Sigmoid colon (tissue), 7 donors: ENCODE measurements around the gene CNIH4. TPM values are rescaled to one million over a fixed set of nuclear protein-coding genes. Genes with fewer than 3 reads are reported as not detected.

Experiments
- DNase-seq: peaks from one replicate; pipeline ENCODE4 v3.0.0-alpha.2; 2019
- H3K27ac ChIP-seq, 4 donors: fragments of 200-600 bp; sonication (generic); one replicate each; pipeline ENCODE4 v1.5.1; 2016 to 2019; ENCODE audit warnings: mild to moderate bottlenecking in 1 of 4
- H3K27me3 ChIP-seq, 3 donors: fragments of 200-600 bp; sonication (generic); one replicate each; pipeline ENCODE4 v1.5.1; 2019; ENCODE audit warnings: mild to moderate bottlenecking in 1 of 3
- H3K36me3 ChIP-seq, 4 donors: fragments of 200-600 bp; sonication (generic); one replicate each; pipeline ENCODE4 v1.5.1; 2016 to 2019
- H3K4me1 ChIP-seq, 4 donors: fragments of 200-600 bp; sonication (generic); one replicate each; pipeline ENCODE4 v1.5.1; 2017 to 2019
- H3K4me3 ChIP-seq, 4 donors: fragments of 200-600 bp; sonication (generic); one replicate each; pipeline ENCODE4 v1.5.1; 2017 to 2019; ENCODE audit warnings: mild to moderate bottlenecking in 2 of 4, moderate library complexity in 1 of 4
- H3K9me3 ChIP-seq, 4 donors: fragments of 200-600 bp in 3 of 4; sonication (generic) in 3 of 4; one replicate each; pipeline versions ENCODE4 v1.5.1 to v1.6.1; 2013 to 2019
- EP300 ChIP-seq, 4 donors: sonication (generic); formaldehyde crosslinking; IDR thresholded peaks; one replicate each; pipeline ENCODE4 v1.6.1; 2017; ENCODE audit warnings: antibody characterized with exemption in 4 of 4
- POLR2A ChIP-seq, 2 donors: fragments of 450-650 bp; IDR thresholded peaks; one replicate each; pipeline ENCODE4 v1.6.1; 2016; ENCODE audit warnings: antibody characterized with exemption in 2 of 2, mild to moderate bottlenecking in 2 of 2, moderate library complexity in 2 of 2
- POLR2AphosphoS5 ChIP-seq, 4 donors: sonication (generic); formaldehyde crosslinking; IDR thresholded peaks; one replicate each; pipeline ENCODE4 v1.6.1; 2017; ENCODE audit warnings: antibody characterized with exemption in 4 of 4
- WGBS, 2 donors: extraction: QIAGEN DNeasy Blood & Tissue Kit; methylation state at CpG; one replicate each; pipeline ENCODE4 v1.1.7; 2013; 5-methylcytosine and 5-hydroxymethylcytosine counted together
- intact Hi-C: fragments of 100-400 bp; cut with DNase I; formaldehyde crosslinking; loops from one replicate; pipeline ENCODE4 v1.15.1; 2023
- polyA plus RNA-seq, 3 donors: library from polyadenylated mRNA; stranded (reverse); fragments of 200-250 nt; gene quantifications; one replicate each; pipeline ENCODE4 v1.2.3, GENCODE V29; 2013
- total RNA-seq, 4 donors: library from RNA; depleted of rRNA; stranded (reverse); fragments of >200 nt; gene quantifications; one replicate each; pipeline ENCODE4 v1.1.0, GENCODE V29; 2016
- TF ChIP-seq, protein P1 (sequence below), 4 experiments: fragments of 450-650 bp in 3 of 4; fragments of 200-600 bp in 1 of 4; IDR thresholded peaks; one replicate each; pipeline ENCODE4 v1.5.1; 2016 to 2019; ENCODE audit warnings: antibody characterized with exemption in 4 of 4, mild to moderate bottlenecking in 3 of 4, moderate library complexity in 2 of 4
- donor health status: healthy with polysubstance abuse.
- donor health status: Bipolar disorder and iron deficiency.
- donor health status: healthy.

CNIH4 gene
- total and polyA plus RNA-seq, 7 donors: 26.0 to 65.5 (median 37.2) TPM

DNA sequence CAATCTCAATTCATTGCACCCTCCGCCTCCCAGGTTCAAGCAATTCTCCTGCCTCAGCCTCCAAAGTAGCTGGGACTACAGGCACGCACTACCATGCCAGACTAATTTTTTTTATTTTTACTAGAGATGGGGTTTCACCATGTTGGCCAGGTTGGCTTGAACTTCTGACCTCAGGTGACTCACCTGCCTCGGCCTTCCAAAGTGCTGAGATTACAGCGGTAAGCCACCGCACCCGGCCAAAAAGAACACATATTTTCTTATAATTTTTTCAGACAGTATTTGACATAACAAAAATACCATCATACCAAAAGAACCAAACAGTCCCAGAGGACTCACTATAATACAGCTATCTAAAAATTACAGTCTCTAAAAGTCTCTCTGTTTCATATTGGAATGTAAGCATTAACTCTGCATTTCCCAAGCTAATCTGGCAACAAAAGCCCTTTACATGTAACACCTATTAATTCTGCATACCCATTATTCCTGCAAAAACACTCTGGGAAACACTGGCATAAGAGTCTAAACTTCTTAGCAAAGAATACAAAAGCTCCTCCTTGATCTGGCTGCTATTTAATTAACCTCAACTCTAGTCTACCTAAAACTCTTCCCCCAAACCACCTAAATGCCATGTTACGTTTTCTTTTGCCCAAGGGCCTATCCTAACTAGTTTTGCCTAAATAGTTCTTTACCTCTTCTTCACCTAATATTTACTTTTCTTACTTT, 51.1 kb downstream of the CNIH4 start:
- Histone ChIP-seq H3K27me3 (no peaks in the 10 kb centered on the region), H3K27ac (peak overlapping the region in 1 of 4 donors; percentile 14), H3K9me3 (no peaks in the 10 kb centered on the region), H3K4me1 (peaks cover 0 to 10% (median 5%) of the 10 kb centered on the region in 4 donors), H3K36me3 (peaks cover 30 to 96% (median 56%) of the 10 kb centered on the region in 4 donors), H3K4me3 (no peak overlapping the region)
- TF ChIP-seq POLR2AphosphoS5 (IDR thresholded peaks at IDR 0.05): no peak
- TF ChIP-seq, protein P1, sequence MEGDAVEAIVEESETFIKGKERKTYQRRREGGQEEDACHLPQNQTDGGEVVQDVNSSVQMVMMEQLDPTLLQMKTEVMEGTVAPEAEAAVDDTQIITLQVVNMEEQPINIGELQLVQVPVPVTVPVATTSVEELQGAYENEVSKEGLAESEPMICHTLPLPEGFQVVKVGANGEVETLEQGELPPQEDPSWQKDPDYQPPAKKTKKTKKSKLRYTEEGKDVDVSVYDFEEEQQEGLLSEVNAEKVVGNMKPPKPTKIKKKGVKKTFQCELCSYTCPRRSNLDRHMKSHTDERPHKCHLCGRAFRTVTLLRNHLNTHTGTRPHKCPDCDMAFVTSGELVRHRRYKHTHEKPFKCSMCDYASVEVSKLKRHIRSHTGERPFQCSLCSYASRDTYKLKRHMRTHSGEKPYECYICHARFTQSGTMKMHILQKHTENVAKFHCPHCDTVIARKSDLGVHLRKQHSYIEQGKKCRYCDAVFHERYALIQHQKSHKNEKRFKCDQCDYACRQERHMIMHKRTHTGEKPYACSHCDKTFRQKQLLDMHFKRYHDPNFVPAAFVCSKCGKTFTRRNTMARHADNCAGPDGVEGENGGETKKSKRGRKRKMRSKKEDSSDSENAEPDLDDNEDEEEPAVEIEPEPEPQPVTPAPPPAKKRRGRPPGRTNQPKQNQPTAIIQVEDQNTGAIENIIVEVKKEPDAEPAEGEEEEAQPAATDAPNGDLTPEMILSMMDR (IDR thresholded peaks at IDR 0.05): no peak
- no peak for TF ChIP-seq EP300 (IDR thresholded peaks at IDR 0.05)
- TF ChIP-seq POLR2A (IDR thresholded peaks at IDR 0.05): no peak
- intact Hi-C loops: no loop called here
- 87 to 93% methylated on average over 7 of the region's 7 CpGs for WGBS, 2 donors
- no peak for DNase-seq

DNA sequence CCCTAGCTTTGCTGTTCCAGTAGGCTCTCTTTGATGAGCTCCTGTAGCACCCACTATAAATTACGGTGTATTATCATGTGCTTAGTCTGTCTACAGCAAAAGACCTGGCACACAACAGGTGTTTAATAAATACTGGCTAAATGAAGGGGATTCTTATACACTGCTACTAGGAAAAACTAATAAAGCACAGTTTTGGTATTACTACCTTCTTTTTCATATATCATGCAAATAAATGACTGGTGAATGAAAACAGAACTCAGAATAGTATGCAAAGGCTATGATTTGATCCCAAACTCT, 51.6 kb downstream of the CNIH4 start:
- H3K27ac ChIP-seq: no peak overlapping the region
- no peaks in the 10 kb centered on the region for H3K9me3 ChIP-seq
- TF ChIP-seq POLR2A (IDR thresholded peaks at IDR 0.05): no peak
- no peak for TF ChIP-seq POLR2AphosphoS5 (IDR thresholded peaks at IDR 0.05)
- no peak for TF ChIP-seq EP300 (IDR thresholded peaks at IDR 0.05)
- TF ChIP-seq, protein P1 (IDR thresholded peaks at IDR 0.05): no peak
- H3K27me3 ChIP-seq: no peaks in the 10 kb centered on the region
- peaks cover 31 to 94% (median 56%) of the 10 kb centered on the region in 4 donors for H3K36me3 ChIP-seq
- H3K4me3 ChIP-seq: no peak overlapping the region
- WGBS, 2 donors: 100% methylated on average over 1 of the region's 1 CpG
- H3K4me1 ChIP-seq: peaks cover 0 to 10% (median 5%) of the 10 kb centered on the region in 4 donors
- no peak for DNase-seq
- intact Hi-C loops: no loop called here

DNA sequence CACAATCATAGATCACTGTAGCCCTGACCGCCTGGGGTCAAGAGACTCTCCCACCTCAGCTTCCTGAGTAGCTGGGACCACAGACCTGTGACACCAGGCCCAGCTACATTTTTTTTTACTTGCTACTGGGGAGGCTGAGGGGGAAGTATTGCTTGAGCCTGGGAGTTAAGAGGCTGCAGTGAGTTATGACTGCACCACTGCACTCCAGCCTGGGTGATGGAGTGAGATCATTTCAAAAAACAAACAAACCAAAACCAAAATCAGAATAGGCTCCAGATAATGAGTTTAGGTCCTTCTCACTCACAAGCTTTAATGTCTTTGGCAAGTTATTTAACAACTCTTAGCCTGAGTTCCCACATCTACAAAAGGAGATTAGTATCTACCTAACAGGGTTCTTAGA, 55.1 kb downstream of the CNIH4 start:
- TF ChIP-seq POLR2AphosphoS5 (IDR thresholded peaks at IDR 0.05): no peak
- TF ChIP-seq EP300 (IDR thresholded peaks at IDR 0.05): no peak
- TF ChIP-seq POLR2A (IDR thresholded peaks at IDR 0.05): no peak
- TF ChIP-seq, protein P1 (IDR thresholded peaks at IDR 0.05): no peak
- peaks cover 19 to 92% (median 39%) of the 10 kb centered on the region in 4 donors for H3K36me3 ChIP-seq

DNA sequence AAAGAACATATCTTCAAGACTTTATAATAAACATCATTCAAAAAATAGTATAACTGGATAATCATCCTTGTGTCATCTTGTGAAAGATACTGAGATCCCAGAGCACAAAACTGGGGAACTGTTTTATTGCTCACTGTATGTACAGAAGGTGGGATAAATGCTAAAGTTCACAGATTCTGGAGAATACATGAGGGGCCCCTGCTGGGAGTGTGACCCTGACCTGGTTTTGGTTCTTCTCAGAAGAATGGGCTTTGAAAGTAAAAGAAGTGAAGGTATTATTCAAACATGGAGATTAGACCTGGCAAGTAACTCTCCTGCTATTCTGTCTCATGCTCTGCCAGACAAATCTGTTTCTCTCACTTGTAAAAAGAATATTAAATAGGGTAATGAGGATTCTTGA, 63.4 kb downstream of the CNIH4 start:
- H3K4me3 ChIP-seq: no peak overlapping the region
- peaks cover 0 to 14% (median 4%) of the 10 kb centered on the region in 4 donors for H3K4me1 ChIP-seq
- no peak overlapping the region for H3K27ac ChIP-seq
- intact Hi-C loops: no loop called here
- no peaks in the 10 kb centered on the region for H3K27me3 ChIP-seq
- H3K9me3 ChIP-seq: no peaks in the 10 kb centered on the region
- DNase-seq: no peak
- no peak for TF ChIP-seq POLR2AphosphoS5 (IDR thresholded peaks at IDR 0.05)
- no peak for TF ChIP-seq EP300 (IDR thresholded peaks at IDR 0.05)
- TF ChIP-seq, protein P1 (IDR thresholded peaks at IDR 0.05): no peak
- no peak for TF ChIP-seq POLR2A (IDR thresholded peaks at IDR 0.05)
- H3K36me3 ChIP-seq: peaks cover 24 to 100% (median 75%) of the 10 kb centered on the region in 4 donors

More for the DNA sequence above, 55.1 kb downstream of the CNIH4 start:
- intact Hi-C loops: no loop called here
- no peaks in the 10 kb centered on the region for H3K27me3 ChIP-seq
- no peak for DNase-seq
- H3K4me3 ChIP-seq: no peak overlapping the region
- no peaks in the 10 kb centered on the region for H3K9me3 ChIP-seq
- WGBS, 2 donors: 87 to 94% methylated on average over 1 of the region's 1 CpG
- H3K27ac ChIP-seq: no peak overlapping the region
- H3K4me1 ChIP-seq: peaks cover 0 to 9% (median under 1%) of the 10 kb centered on the region in 4 donors
